Measurements from ENCODE around the gene KRTAP19-4. TPM values are rescaled to one million over a fixed set of nuclear protein-coding genes. Genes with fewer than 3 reads are reported as not detected.

Gene KRTAP19-4
- total and polyA plus RNA-seq, 12 donors: not detected

DNA sequence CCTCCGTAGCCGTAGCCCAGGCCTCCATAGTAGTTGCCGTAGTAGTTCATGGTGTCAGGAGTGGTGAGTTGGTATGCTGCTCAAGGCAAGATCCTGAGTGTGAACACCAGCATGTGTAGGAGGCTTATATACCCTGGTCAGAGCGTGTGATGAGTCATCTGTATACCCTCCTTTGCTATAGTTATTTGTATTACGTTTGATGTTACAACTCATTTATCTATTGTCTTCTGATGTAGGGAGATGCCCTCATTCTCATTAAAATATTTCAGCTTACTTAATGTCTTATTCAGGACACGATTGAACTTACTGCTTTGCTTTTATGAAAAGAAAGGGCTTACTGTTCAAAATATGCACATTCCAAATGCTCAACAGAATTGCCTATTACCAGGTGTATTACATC is 5.1 kb upstream of the KRTAP19-4 start, which contains the start of gene KRTAP19-5:
Gene KRTAP19-5, minus strand, starts transcription at position 101 of the 400 bp plus-strand sequence. Its CDS starts 51 bp downstream, at position 50.
- 69 to 75% (median 72%) methylated on average over 6 of the region's 6 CpGs for WGBS, 4 donors
- Histone ChIP-seq H3K36me3 (replicated peaks in 1 of 2) (no peaks in the 10 kb centered on the region), H3K27ac (no peak within 1 kb of the TSS), H3K27me3 (no peaks in the 10 kb centered on the region), H3K4me1 (replicated peaks in 1 of 2) (no peaks in the 10 kb centered on the region), H3K9me3 (replicated peaks in 1 of 3) (no peaks in the 10 kb centered on the region), H3K4me3 (no peak within 1 kb of the TSS)
- no peak for DNase-seq
- intact Hi-C loops (cut with DNase I): no loop called here
- TF ChIP-seq, protein P1, sequence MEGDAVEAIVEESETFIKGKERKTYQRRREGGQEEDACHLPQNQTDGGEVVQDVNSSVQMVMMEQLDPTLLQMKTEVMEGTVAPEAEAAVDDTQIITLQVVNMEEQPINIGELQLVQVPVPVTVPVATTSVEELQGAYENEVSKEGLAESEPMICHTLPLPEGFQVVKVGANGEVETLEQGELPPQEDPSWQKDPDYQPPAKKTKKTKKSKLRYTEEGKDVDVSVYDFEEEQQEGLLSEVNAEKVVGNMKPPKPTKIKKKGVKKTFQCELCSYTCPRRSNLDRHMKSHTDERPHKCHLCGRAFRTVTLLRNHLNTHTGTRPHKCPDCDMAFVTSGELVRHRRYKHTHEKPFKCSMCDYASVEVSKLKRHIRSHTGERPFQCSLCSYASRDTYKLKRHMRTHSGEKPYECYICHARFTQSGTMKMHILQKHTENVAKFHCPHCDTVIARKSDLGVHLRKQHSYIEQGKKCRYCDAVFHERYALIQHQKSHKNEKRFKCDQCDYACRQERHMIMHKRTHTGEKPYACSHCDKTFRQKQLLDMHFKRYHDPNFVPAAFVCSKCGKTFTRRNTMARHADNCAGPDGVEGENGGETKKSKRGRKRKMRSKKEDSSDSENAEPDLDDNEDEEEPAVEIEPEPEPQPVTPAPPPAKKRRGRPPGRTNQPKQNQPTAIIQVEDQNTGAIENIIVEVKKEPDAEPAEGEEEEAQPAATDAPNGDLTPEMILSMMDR (IDR thresholded peaks at IDR 0.05): no peak
- no peak for TF ChIP-seq POLR2A (IDR thresholded peaks at IDR 0.05)

- intact Hi-C loops (cut with DNase I): no loop called here
- no peak within 1 kb of the TSS for H3K4me3 ChIP-seq
- no peaks in the 10 kb centered on the region for H3K4me1 ChIP-seq (replicated peaks in 1 of 2)
- H3K27ac ChIP-seq: no peak within 1 kb of the TSS
- WGBS, 4 donors: 70 to 86% (median 76%) methylated on average over 2 of the region's 2 CpGs
- peaks cover 0 to 5% (median 0%) of the 10 kb centered on the region in 3 donors for H3K9me3 ChIP-seq (replicated peaks in 1 of 3)
- DNase-seq: no peak
- H3K36me3 ChIP-seq (replicated peaks in 1 of 2): no peaks in the 10 kb centered on the region
- H3K27me3 ChIP-seq: no peaks in the 10 kb centered on the region
- no peak for TF ChIP-seq POLR2A (IDR thresholded peaks at IDR 0.05)
- TF ChIP-seq, protein P1 (IDR thresholded peaks at IDR 0.05): no peak
These were observed 5.0 kb downstream of the KRTAP19-4 start, which contains the start of gene KRTAP19-3 for GRCh38 chr21:30491963-30492428. Gene KRTAP19-3, minus strand, starts transcription at chr21:30492013. Its CDS starts 56 bp downstream, at chr21:30491957.

- Histone ChIP-seq H3K27ac (no peak within 1 kb of the TSS), H3K27me3 (no peaks in the 10 kb centered on the region), H3K9me3 (replicated peaks in 1 of 3) (no peaks in the 10 kb centered on the region), H3K4me3 (no peak within 1 kb of the TSS), H3K36me3 (replicated peaks in 1 of 2) (no peaks in the 10 kb centered on the region), H3K4me1 (replicated peaks in 1 of 2) (no peaks in the 10 kb centered on the region)
- 77 to 100% (median 88%) methylated on average over 1 to 2 of the region's 2 CpGs for WGBS, 4 donors
- DNase-seq: no peak
- intact Hi-C loops (cut with DNase I): no loop called here
- no peak for TF ChIP-seq POLR2A (IDR thresholded peaks at IDR 0.05)
- TF ChIP-seq, protein P1 (IDR thresholded peaks at IDR 0.05): no peak
These were observed 9.6 kb downstream of the KRTAP19-4 start, which contains the start of gene KRTAP19-2 for GRCh38 chr21:30487336-30487735. Gene KRTAP19-2, minus strand, starts transcription at chr21:30487436. Its CDS starts 88 bp downstream, at chr21:30487348.

DNA sequence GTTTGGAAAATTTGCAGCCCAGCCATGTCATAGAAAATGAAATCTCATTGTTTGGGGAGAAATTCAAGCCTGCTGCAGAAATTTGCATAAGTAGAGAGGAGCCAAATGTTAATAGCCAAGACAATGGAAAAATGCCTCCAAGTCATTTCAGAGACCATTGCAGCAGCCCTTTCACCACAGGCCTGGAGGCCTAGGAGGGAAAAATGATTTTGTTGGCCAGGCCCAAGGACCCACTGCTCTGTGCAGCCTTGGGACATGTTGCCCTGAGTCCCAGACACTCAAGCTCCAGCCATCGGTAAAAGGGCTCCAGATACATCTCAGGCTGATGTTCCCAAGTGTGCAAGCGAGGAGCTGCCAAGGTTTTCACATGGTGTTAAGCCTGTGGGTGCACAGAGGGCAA is 10.8 kb downstream of the KRTAP19-4 start:
- 42 to 79% (median 74%) methylated on average over 2 of the region's 2 CpGs for WGBS, 4 donors
- intact Hi-C loops (cut with DNase I): no loop called here
- TF ChIP-seq, protein P1 (IDR thresholded peaks at IDR 0.05): no peak
- no peak for TF ChIP-seq POLR2A (IDR thresholded peaks at IDR 0.05)
- Histone ChIP-seq H3K4me3 (no peak overlapping the region), H3K4me1 (replicated peaks in 1 of 2) (no peaks in the 10 kb centered on the region), H3K36me3 (replicated peaks in 1 of 2) (no peaks in the 10 kb centered on the region), H3K27ac (no peak overlapping the region), H3K27me3 (no peaks in the 10 kb centered on the region), H3K9me3 (replicated peaks in 1 of 3) (no peaks in the 10 kb centered on the region)
- DNase-seq: no peak

Measured in adrenal gland (tissue), 12 donors.